ENCODE measurements around the gene AP3S2. TPM values are rescaled to one million over a fixed set of nuclear protein-coding genes. Genes with fewer than 3 reads are reported as not detected.
"Not testable (repeated sequence)": the region's sequence is repeated elsewhere in the genome, so short reads cannot be mapped to it uniquely, and the experiment has no call there.

The AP3S2 gene
- polyA plus RNA-seq (2011; rRNA removed) (23.5 and 37.2 TPM in 2 replicates), polyA minus RNA-seq (2011; rRNA and poly(A)+ RNA removed) (27.8 and 34.7 TPM in 2 replicates)

DNA sequence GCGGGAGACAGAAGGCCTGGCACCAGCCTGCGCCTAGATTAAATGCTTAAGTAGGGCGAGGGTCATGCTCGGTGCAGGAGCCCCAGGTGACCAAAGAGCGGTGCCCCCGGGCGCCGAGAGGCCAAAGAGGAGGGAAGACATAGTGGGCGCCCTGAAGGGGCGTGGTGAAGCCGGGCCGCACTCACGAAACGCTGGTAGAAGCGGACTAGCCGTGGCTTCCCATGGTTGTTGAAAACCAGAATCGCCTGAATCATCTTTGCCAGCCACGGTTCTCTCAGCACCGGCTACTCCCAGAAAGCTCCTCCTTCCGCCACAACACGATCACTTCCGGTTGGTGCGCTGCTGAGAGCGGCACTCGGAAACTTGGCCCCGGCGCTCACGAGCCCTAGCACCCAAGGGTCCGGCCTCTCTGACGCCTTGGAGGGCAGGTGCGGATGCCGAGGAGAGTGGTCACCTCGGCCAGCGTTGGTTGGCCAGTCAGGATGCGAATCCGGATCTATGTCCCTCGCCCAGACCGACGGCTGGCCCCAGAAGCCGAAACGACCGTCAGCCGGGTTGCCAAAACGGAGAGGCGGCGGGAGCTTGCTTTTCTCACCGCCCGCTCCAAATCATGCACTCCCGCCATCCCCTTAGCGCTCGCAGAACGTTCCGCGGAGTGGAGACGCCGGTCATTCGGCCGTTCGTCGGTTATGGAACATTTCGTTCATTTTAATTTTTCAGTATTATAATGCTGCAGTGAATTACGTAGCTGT, at the start of gene AP3S2:
AP3S2 (minus strand) TSS at position 299 of the 752 bp plus-strand sequence; CDS start at position 254, 45 bp downstream.
- H3K4me3 ChIP-seq (ENCODE audit: low read depth, low read length) = peak within 1 kb of the TSS; percentile 55
- H3K36me3 ChIP-seq (ENCODE audit: control insufficient read depth, insufficient read depth, low read length) = no peaks in the 10 kb centered on the region
- CTCF ChIA-PET = interaction anchor here (1.0 to 1.3 kb wide), 5 partner anchors 17 to 154 kb away, joined by 3 to 4 read pairs (median 3); no protein-coding TSS in a partner anchor
- TF ChIP-seq, protein P1, sequence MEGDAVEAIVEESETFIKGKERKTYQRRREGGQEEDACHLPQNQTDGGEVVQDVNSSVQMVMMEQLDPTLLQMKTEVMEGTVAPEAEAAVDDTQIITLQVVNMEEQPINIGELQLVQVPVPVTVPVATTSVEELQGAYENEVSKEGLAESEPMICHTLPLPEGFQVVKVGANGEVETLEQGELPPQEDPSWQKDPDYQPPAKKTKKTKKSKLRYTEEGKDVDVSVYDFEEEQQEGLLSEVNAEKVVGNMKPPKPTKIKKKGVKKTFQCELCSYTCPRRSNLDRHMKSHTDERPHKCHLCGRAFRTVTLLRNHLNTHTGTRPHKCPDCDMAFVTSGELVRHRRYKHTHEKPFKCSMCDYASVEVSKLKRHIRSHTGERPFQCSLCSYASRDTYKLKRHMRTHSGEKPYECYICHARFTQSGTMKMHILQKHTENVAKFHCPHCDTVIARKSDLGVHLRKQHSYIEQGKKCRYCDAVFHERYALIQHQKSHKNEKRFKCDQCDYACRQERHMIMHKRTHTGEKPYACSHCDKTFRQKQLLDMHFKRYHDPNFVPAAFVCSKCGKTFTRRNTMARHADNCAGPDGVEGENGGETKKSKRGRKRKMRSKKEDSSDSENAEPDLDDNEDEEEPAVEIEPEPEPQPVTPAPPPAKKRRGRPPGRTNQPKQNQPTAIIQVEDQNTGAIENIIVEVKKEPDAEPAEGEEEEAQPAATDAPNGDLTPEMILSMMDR (IDR thresholded peaks at IDR 0.05; ENCODE audit: insufficient read depth, low read depth, low read length) = no peak
- no peaks in the 10 kb centered on the region for H3K27me3 ChIP-seq (ENCODE audit: control insufficient read depth, insufficient read depth, low read length)
- POLR2A ChIA-PET = interaction anchor here (0.5 to 0.8 kb wide), 3 partner anchors 19 to 939 kb away, joined by 4 to 5 read pairs (median 4); partner anchors contain the start of gene ARPIN
- DNase-seq (ENCODE audit: low read depth) = peak; percentile 41

DNA sequence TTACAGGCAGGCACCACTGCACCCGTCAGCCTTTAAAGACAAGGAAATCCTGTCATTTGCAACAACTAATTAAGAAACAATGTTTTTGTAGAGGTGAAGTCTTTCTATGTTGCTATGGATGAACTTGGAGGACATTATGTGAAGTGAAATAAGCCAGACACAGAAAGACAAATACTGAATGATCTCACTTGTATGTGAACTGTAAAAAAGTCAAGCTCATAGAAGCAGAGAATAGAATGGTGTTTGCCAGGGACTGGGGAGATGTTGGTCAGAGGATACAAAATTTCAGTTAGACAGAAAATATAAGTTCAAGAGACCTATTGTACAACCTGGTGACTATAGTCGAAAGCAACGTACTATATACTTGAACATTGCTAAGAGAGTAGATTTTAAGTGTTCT, 46.1 kb upstream of the AP3S2 start:
- Histone ChIP-seq H3K36me3 (ENCODE audit: control insufficient read depth, insufficient read depth, low read length) (no peaks in the 10 kb centered on the region), H3K4me3 (ENCODE audit: low read depth, low read length) (no peak overlapping the region), H3K27me3 (ENCODE audit: control insufficient read depth, insufficient read depth, low read length) (no peaks in the 10 kb centered on the region)
- TF ChIP-seq, protein P1 (IDR thresholded peaks at IDR 0.05; ENCODE audit: insufficient read depth, low read depth, low read length) = no peak
- no peak for DNase-seq (ENCODE audit: low read depth)
- ChIA-PET POLR2A (no interaction called here), CTCF (interaction anchor here (0.6 to 1.2 kb wide), 2 partner anchors 52 to 200 kb away, joined by 3 to 4 read pairs; no protein-coding TSS in a partner anchor)

DNA sequence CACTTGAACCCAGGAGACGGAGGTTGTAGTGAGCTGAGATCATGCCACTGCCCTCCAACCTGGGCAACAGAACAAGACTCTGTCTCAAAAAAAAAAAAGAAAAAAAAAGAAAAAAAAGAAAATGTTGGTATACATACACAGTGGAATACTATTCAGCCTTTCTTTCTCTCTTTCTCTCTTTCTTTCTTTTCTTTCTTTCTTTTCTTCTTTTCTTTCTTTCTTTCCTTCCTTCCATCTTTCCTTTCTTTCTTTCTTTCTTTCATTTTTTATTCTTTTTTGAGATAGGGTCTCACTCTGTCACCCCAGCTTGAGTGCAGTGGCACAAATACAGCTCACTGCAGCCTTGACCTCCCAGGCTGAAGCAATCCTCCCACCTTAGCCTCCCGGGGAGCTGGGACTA, 45.6 kb upstream of the AP3S2 start:
- H3K36me3 ChIP-seq (ENCODE audit: control insufficient read depth, insufficient read depth, low read length); POLR2A ChIA-PET; H3K27me3 ChIP-seq (ENCODE audit: control insufficient read depth, insufficient read depth, low read length); DNase-seq (ENCODE audit: low read depth); H3K4me3 ChIP-seq (ENCODE audit: low read depth, low read length): not testable (repeated sequence)
- CTCF ChIA-PET = interaction anchor here (1.0 kb wide), 1 partner anchor 33 kb away, joined by 4 read pairs; no protein-coding TSS in a partner anchor

DNA sequence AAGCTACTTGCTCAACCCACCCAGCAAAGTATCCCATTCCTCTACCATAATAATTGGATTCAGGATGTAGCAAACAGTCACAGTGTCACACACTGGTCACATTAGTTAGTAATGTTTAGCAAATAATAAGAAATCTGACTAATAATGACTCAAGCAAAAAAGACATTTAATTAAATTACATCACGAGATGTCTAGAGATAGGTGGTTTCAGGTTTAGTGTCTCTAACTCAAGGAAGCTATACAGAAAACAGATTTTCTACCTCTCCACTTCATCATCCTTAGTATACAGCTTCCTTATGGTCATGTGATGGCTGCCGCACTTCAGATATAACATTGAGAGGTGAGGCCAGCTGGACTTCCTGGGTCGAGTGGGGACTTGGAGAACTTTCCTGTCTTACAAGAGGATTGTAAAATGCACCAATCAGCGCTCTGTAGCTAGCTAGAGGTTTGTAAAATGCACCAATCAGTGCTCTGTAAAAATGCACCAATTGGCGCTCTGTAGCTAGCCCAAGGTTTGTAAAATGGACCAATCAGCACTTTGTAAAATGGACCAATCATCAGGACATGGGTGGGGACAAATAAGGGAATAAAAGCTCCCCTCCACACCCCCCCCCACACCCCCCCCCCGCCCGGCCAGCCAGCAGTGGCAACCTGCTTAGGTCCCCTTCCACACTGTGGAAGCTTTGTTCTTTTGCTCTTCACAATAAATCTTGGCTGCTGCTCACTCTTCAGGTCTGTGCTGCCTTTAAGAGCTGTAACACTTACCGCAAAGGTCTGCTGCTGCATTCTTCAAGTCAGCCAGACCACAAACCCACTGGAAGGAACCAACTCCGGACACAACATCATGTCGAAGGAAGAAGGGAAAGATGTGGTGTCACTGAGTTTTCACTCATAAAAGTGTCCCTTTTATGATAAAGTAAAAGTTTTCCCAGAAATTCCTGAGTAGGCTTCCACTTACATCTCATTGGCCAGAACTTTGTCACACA, 43.9 kb upstream of the AP3S2 start:
- CTCF ChIA-PET = interaction anchor here (0.7 kb wide), 1 partner anchor 25 kb away, joined by 5 read pairs; the partner anchor contains the start of gene ARPIN
- H3K27me3 ChIP-seq (ENCODE audit: control insufficient read depth, insufficient read depth, low read length) = peaks cover 4% of the 10 kb centered on the region; the same call in 1 of the 2 replicates
- no peak overlapping the region for H3K4me3 ChIP-seq (ENCODE audit: low read depth, low read length)
- TF ChIP-seq, protein P1 (IDR thresholded peaks at IDR 0.05; ENCODE audit: insufficient read depth, low read depth, low read length) = no peak
- DNase-seq (ENCODE audit: low read depth) = no peak
- POLR2A ChIA-PET = interaction anchor here (0.6 kb wide), 1 partner anchor 296 kb away, joined by 14 read pairs; the partner anchor contains the start of gene CIB1
- H3K36me3 ChIP-seq (ENCODE audit: control insufficient read depth, insufficient read depth, low read length) = no peaks in the 10 kb centered on the region

DNA sequence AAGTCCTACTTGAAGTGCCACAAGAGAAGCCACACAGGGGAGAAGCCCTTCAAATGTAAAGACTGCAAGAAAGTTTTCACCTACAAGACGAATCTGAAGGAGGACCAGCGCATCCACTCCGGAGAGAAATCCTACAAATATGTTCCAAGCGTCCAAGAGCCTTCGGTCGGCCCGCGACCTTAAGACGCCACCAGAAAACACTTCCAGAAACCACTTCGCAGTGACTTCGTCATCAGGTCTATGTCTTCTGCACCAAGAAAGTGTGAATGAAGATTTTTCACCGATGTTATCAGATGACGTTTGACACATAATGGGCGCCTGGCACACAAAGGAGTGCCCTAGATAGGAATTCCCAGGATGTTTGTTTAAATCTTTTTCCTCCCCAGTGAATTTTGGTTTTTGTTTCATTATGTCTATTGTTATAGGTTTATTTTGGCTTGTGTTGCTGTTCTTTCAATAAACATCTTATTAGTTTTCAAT, 43.0 kb upstream of the AP3S2 start:
- CTCF ChIA-PET = no interaction called here
- H3K4me3 ChIP-seq (ENCODE audit: low read depth, low read length) = no peak overlapping the region
- DNase-seq (ENCODE audit: low read depth) = no peak
- POLR2A ChIA-PET = no interaction called here
- no peaks in the 10 kb centered on the region for H3K36me3 ChIP-seq (ENCODE audit: control insufficient read depth, insufficient read depth, low read length)
- H3K27me3 ChIP-seq (ENCODE audit: control insufficient read depth, insufficient read depth, low read length) = peaks cover 7% of the 10 kb centered on the region; the same call in 1 of the 2 replicates
- TF ChIP-seq, protein P1 (IDR thresholded peaks at IDR 0.05; ENCODE audit: insufficient read depth, low read depth, low read length) = no peak

All from BJ (cell line).